ENCODE measurements around the gene WDR89.
A peak's percentile ranks its signal among the peaks of the same experiment; 100 is the strongest.

The WDR89 gene

DNA sequence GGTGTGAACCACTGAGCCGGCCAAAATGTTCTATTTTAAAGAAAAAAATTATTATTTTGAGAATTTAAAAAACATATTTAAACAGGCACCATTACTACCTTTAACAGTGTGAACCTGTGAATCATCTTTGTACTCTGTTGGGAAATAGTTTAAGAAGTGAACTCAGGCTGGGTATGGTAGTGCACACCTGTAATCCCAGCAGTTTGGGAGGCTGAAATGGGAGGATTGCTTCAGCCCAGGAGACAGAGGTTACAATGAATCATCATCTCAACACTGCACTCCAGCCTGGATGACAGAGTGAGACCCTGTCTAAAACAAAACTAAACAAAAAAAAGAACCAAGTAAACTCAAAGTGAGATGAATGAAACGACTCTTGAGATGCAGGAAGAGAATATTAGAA lies 3.1 kb upstream of the WDR89 start:
- Histone ChIP-seq H3K23ac (ENCODE audit: low read depth, low read length, poor library complexity) (no peak overlapping the region), H3K27me3 (ENCODE audit: control insufficient read depth in 3 of 3, insufficient read depth in 3 of 3, low read depth in 1 of 3, low read length in 3 of 3) (no peaks in the 10 kb centered on the region), H4K91ac (ENCODE audit: low read depth, low read length, poor library complexity) (no peak overlapping the region), H2AK5ac (ENCODE audit: low read depth, low read length) (no peak overlapping the region), H3K14ac (ENCODE audit: low read length) (no peak overlapping the region), H2BK5ac (ENCODE audit: low read length) (no peak overlapping the region), H2BK12ac (ENCODE audit: low read length) (no peak overlapping the region), H3K4me1 (ENCODE audit: control insufficient read depth in 2 of 2, insufficient read depth in 1 of 2, low read depth in 1 of 2, low read length in 2 of 2) (no peaks in the 10 kb centered on the region), H3K9ac (ENCODE audit: low read depth, low read length, poor library complexity) (no peak overlapping the region), H3K4ac (ENCODE audit: low read length) (no peak overlapping the region), H3K9me3 (replicated peaks in 1 of 2; ENCODE audit: control insufficient read depth in 2 of 2, insufficient read depth in 1 of 2, low read depth in 1 of 2, low read length in 2 of 2) (no peaks in the 10 kb centered on the region), H2AFZ (ENCODE audit: low read length) (no peak overlapping the region), H3K27ac (replicated peaks; ENCODE audit: low read length) (no peak overlapping the region), H2BK15ac (ENCODE audit: low read length) (no peak overlapping the region), H3K4me3 (ENCODE audit: low read length in 2 of 2) (no peak overlapping the region), H3K4me2 (ENCODE audit: insufficient read depth, low read length, poor library complexity, severe bottlenecking) (no peak overlapping the region), H3K18ac (ENCODE audit: low read length) (no peak overlapping the region), H2BK120ac (ENCODE audit: low read depth, low read length) (no peak overlapping the region), H4K8ac (ENCODE audit: low read depth, low read length) (no peak overlapping the region), H3K79me1 (ENCODE audit: low read depth, low read length) (no peaks in the 10 kb centered on the region), H3K36me3 (replicated peaks in 1 of 2; ENCODE audit: control insufficient read depth in 2 of 2, insufficient read depth in 2 of 2, low read length in 2 of 2) (peaks cover 0 to 6% of the 10 kb centered on the region in 2 donors)
- no peak for DNase-seq (ENCODE audit: low spot score)
- WGBS, 2 donors (ENCODE audit: extremely low coverage in 2 of 2, insufficient read length in 2 of 2, insufficient replicate concordance in 1 of 2) = no CpG with 5 or more reads among the region's 2 CpGs

DNA sequence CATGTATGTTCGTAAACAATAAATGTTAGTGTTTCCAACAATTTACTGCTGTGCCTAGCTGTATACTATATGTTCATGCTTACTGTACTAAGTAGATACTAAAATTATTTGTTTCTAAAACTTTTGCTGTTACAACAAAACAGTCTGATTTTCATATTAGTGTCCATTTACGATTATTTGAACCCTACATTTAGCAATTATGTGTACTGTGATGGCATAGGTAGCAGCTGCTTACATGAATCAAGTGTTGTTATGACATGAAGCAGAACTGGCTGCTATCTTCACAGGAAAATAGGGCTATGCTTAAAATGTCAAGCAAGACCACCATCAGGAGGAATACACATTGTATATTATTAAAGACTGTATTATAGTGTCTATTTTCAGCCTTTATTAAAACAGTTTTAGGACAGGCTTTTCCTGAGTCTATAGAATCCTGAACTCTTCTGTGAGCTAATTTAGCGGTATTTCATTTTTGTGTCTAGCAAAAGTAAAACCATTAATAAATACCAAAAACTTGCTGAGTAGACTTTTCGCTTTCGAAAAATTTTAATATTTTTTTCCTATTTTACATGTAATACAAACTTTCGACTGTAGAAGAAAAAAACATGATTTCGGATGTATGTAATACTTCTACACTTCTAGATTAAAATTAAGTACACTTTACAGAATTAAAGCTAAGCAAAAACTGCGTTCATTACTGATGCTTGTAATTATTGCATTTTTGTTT lies 1.1 kb upstream of the WDR89 start:
- Histone ChIP-seq H2AFZ (ENCODE audit: low read length) (peak overlapping the region; percentile 85), H3K27me3 (ENCODE audit: control insufficient read depth in 3 of 3, insufficient read depth in 3 of 3, low read depth in 1 of 3, low read length in 3 of 3) (no peaks in the 10 kb centered on the region), H3K79me1 (ENCODE audit: low read depth, low read length) (no peaks in the 10 kb centered on the region), H2BK12ac (ENCODE audit: low read length) (no peak overlapping the region), H4K91ac (ENCODE audit: low read depth, low read length, poor library complexity) (no peak overlapping the region), H3K4me1 (ENCODE audit: control insufficient read depth in 2 of 2, insufficient read depth in 1 of 2, low read depth in 1 of 2, low read length in 2 of 2) (no peaks in the 10 kb centered on the region), H2BK5ac (ENCODE audit: low read length) (no peak overlapping the region), H3K4ac (ENCODE audit: low read length) (no peak overlapping the region), H2BK120ac (ENCODE audit: low read depth, low read length) (no peak overlapping the region), H3K14ac (ENCODE audit: low read length) (no peak overlapping the region), H3K9ac (ENCODE audit: low read depth, low read length, poor library complexity) (no peak overlapping the region), H3K4me2 (ENCODE audit: insufficient read depth, low read length, poor library complexity, severe bottlenecking) (no peak overlapping the region), H2BK15ac (ENCODE audit: low read length) (no peak overlapping the region), H3K9me3 (replicated peaks in 1 of 2; ENCODE audit: control insufficient read depth in 2 of 2, insufficient read depth in 1 of 2, low read depth in 1 of 2, low read length in 2 of 2) (no peaks in the 10 kb centered on the region), H2AK5ac (ENCODE audit: low read depth, low read length) (no peak overlapping the region), H3K36me3 (replicated peaks in 1 of 2; ENCODE audit: control insufficient read depth in 2 of 2, insufficient read depth in 2 of 2, low read length in 2 of 2) (peaks cover 0 to 23% of the 10 kb centered on the region in 2 donors), H3K18ac (ENCODE audit: low read length) (no peak overlapping the region), H3K23ac (ENCODE audit: low read depth, low read length, poor library complexity) (no peak overlapping the region), H3K4me3 (ENCODE audit: low read length in 2 of 2) (peak overlapping the region in 1 of 2 donors; percentile 66), H3K27ac (replicated peaks; ENCODE audit: low read length) (no peak overlapping the region), H4K8ac (ENCODE audit: low read depth, low read length) (no peak overlapping the region)
- 100% methylated on average over 2 of the region's 8 CpGs; no CpG with 5 or more reads in 1 of the 2 donors for WGBS, 2 donors (ENCODE audit: extremely low coverage in 2 of 2, insufficient read length in 2 of 2, insufficient replicate concordance in 1 of 2)
- no peak for DNase-seq (ENCODE audit: low spot score)

GRCh38 chr14:63642229-63642611 lies 549 bp upstream of the WDR89 start:
- Histone ChIP-seq H3K4ac (ENCODE audit: low read length) (no peak overlapping the region), H3K4me2 (ENCODE audit: insufficient read depth, low read length, poor library complexity, severe bottlenecking) (peak overlapping the region; percentile 42), H2BK120ac (ENCODE audit: low read depth, low read length) (no peak overlapping the region), H3K36me3 (replicated peaks in 1 of 2; ENCODE audit: control insufficient read depth in 2 of 2, insufficient read depth in 2 of 2, low read length in 2 of 2) (peaks cover 0 to 27% of the 10 kb centered on the region in 2 donors), H3K27me3 (ENCODE audit: control insufficient read depth in 3 of 3, insufficient read depth in 3 of 3, low read depth in 1 of 3, low read length in 3 of 3) (no peaks in the 10 kb centered on the region), H2AK5ac (ENCODE audit: low read depth, low read length) (no peak overlapping the region), H3K79me1 (ENCODE audit: low read depth, low read length) (no peaks in the 10 kb centered on the region), H2BK12ac (ENCODE audit: low read length) (no peak overlapping the region), H3K9ac (ENCODE audit: low read depth, low read length, poor library complexity) (no peak overlapping the region), H2BK5ac (ENCODE audit: low read length) (no peak overlapping the region), H3K4me3 (ENCODE audit: low read length in 2 of 2) (peak overlapping the region; percentile 66 to 80), H4K8ac (ENCODE audit: low read depth, low read length) (no peak overlapping the region), H3K4me1 (ENCODE audit: control insufficient read depth in 2 of 2, insufficient read depth in 1 of 2, low read depth in 1 of 2, low read length in 2 of 2) (no peaks in the 10 kb centered on the region), H2BK15ac (ENCODE audit: low read length) (no peak overlapping the region), H2AFZ (ENCODE audit: low read length) (peak overlapping the region; percentile 85), H3K9me3 (replicated peaks in 1 of 2; ENCODE audit: control insufficient read depth in 2 of 2, insufficient read depth in 1 of 2, low read depth in 1 of 2, low read length in 2 of 2) (peaks cover 0 to 3% of the 10 kb centered on the region in 2 donors), H3K18ac (ENCODE audit: low read length) (no peak overlapping the region), H3K27ac (replicated peaks; ENCODE audit: low read length) (peak overlapping the region; percentile 75), H3K23ac (ENCODE audit: low read depth, low read length, poor library complexity) (no peak overlapping the region), H4K91ac (ENCODE audit: low read depth, low read length, poor library complexity) (no peak overlapping the region), H3K14ac (ENCODE audit: low read length) (no peak overlapping the region)
- peak; percentile 92 for DNase-seq (ENCODE audit: low spot score)
- WGBS, 2 donors (ENCODE audit: extremely low coverage in 2 of 2, insufficient read length in 2 of 2, insufficient replicate concordance in 1 of 2) = no CpG with 5 or more reads among the region's 12 CpGs

GRCh38 chr14:63638493-63638892 lies 3.2 kb downstream of the WDR89 start:
- H3K14ac ChIP-seq (ENCODE audit: low read length) = no peak overlapping the region
- no peak overlapping the region for H2BK120ac ChIP-seq (ENCODE audit: low read depth, low read length)
- H2AFZ ChIP-seq (ENCODE audit: low read length) = no peak overlapping the region
- H3K9me3 ChIP-seq (replicated peaks in 1 of 2; ENCODE audit: control insufficient read depth in 2 of 2, insufficient read depth in 1 of 2, low read depth in 1 of 2, low read length in 2 of 2) = peaks cover 0 to 8% of the 10 kb centered on the region in 2 donors
- no peaks in the 10 kb centered on the region for H3K79me1 ChIP-seq (ENCODE audit: low read depth, low read length)
- DNase-seq (ENCODE audit: low spot score) = no peak
- H3K4ac ChIP-seq (ENCODE audit: low read length) = no peak overlapping the region
- peaks cover 0 to 29% of the 10 kb centered on the region in 2 donors for H3K36me3 ChIP-seq (replicated peaks in 1 of 2; ENCODE audit: control insufficient read depth in 2 of 2, insufficient read depth in 2 of 2, low read length in 2 of 2)
- no peak overlapping the region for H4K8ac ChIP-seq (ENCODE audit: low read depth, low read length)
- H3K9ac ChIP-seq (ENCODE audit: low read depth, low read length, poor library complexity) = no peak overlapping the region
- no peak overlapping the region for H3K4me2 ChIP-seq (ENCODE audit: insufficient read depth, low read length, poor library complexity, severe bottlenecking)
- no peak overlapping the region for H2BK5ac ChIP-seq (ENCODE audit: low read length)
- H4K91ac ChIP-seq (ENCODE audit: low read depth, low read length, poor library complexity) = no peak overlapping the region
- no peak overlapping the region for H3K18ac ChIP-seq (ENCODE audit: low read length)
- no peaks in the 10 kb centered on the region for H3K4me1 ChIP-seq (ENCODE audit: control insufficient read depth in 2 of 2, insufficient read depth in 1 of 2, low read depth in 1 of 2, low read length in 2 of 2)
- H3K27me3 ChIP-seq (ENCODE audit: control insufficient read depth in 3 of 3, insufficient read depth in 3 of 3, low read depth in 1 of 3, low read length in 3 of 3) = no peaks in the 10 kb centered on the region
- no peak overlapping the region for H3K27ac ChIP-seq (replicated peaks; ENCODE audit: low read length)
- H3K4me3 ChIP-seq (ENCODE audit: low read length in 2 of 2) = no peak overlapping the region
- H2AK5ac ChIP-seq (ENCODE audit: low read depth, low read length) = no peak overlapping the region
- no CpG with 5 or more reads among the region's 1 CpG for WGBS, 2 donors (ENCODE audit: extremely low coverage in 2 of 2, insufficient read length in 2 of 2, insufficient replicate concordance in 1 of 2)
- H2BK15ac ChIP-seq (ENCODE audit: low read length) = no peak overlapping the region
- H3K23ac ChIP-seq (ENCODE audit: low read depth, low read length, poor library complexity) = no peak overlapping the region
- H2BK12ac ChIP-seq (ENCODE audit: low read length) = no peak overlapping the region
